Ovary (tissue), 3 donors: Measurements from ENCODE around the gene PTPRN2.

Experiments
- EP300 ChIP-seq: sonication (generic); formaldehyde crosslinking; IDR thresholded peaks from one replicate; pipeline ENCODE4 v1.6.1; 2017; ENCODE audit warnings: antibody characterized with exemption
- POLR2A ChIP-seq: fragments of 450-650 bp; IDR thresholded peaks from one replicate; pipeline ENCODE4 v1.6.1; 2017; ENCODE audit warnings: antibody characterized with exemption, mild to moderate bottlenecking, moderate library complexity
- TF ChIP-seq, protein P1 (sequence below), 3 donors: fragments of 450-650 bp in 2 of 3; fragments of 200-600 bp in 1 of 3; IDR thresholded peaks; one replicate each; pipeline versions ENCODE4 v1.5.1 to v1.8.0; 2016 to 2022; ENCODE audit warnings: antibody characterized with exemption in 3 of 3, mild to moderate bottlenecking in 1 of 3
- donor health status: DM: no; HTN: no; CAD: no.

DNA sequence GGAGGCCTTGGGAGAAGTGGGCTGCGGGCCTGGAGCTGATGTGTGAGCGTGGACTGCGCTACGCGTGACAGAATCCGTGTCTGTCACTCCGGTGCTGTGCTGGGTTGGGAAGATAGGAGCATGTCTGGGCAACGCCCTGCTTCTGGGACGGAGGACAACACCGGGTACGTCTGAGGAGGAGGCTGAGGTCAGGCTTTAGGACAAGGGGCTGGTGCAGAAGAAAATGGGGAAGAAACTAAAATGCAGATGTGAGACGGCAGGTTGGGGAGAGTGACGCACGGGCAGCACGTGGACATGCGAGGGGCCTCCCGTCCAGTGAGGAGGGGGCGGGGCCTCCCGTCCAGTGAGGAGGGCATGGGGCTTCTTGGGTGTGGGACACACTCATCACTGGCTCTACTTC lies 1043.4 kb downstream of the PTPRN2 start:
- TF ChIP-seq, protein P1, sequence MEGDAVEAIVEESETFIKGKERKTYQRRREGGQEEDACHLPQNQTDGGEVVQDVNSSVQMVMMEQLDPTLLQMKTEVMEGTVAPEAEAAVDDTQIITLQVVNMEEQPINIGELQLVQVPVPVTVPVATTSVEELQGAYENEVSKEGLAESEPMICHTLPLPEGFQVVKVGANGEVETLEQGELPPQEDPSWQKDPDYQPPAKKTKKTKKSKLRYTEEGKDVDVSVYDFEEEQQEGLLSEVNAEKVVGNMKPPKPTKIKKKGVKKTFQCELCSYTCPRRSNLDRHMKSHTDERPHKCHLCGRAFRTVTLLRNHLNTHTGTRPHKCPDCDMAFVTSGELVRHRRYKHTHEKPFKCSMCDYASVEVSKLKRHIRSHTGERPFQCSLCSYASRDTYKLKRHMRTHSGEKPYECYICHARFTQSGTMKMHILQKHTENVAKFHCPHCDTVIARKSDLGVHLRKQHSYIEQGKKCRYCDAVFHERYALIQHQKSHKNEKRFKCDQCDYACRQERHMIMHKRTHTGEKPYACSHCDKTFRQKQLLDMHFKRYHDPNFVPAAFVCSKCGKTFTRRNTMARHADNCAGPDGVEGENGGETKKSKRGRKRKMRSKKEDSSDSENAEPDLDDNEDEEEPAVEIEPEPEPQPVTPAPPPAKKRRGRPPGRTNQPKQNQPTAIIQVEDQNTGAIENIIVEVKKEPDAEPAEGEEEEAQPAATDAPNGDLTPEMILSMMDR (IDR thresholded peaks at IDR 0.05): no peak
- no peak for TF ChIP-seq POLR2A
- TF ChIP-seq EP300: no peak
